ENCODE measurements around the gene ZFP36L1. TPM values are rescaled to one million over a fixed set of nuclear protein-coding genes. Genes with fewer than 3 reads are reported as not detected.

ZFP36L1 gene
- total RNA-seq, 1 donor from 2014 or later, result 884 TPM

DNA sequence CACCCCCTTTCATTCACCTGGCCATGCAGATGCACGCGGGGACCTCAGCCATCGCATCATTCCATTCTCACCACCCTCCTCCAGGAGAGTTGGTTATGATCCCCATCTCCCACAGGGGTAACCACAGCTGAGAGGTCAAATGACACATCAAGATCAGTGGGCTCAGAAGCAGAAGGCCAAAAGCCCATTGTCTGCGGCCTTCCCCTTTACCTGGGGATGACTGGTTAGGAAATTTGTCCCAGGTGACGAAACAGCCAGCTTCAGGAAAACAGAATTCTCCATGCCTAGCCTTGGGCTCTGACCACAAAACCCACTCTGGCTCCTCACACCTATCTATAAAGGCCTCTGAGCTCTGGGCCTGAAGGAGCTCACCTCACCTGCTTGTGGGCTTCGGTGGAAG, 36.1 kb downstream of the ZFP36L1 start:
- ChIA-PET CTCF (interaction anchor here (1.1 kb wide), 1 partner anchor 17 kb away, joined by 3 read pairs; no protein-coding TSS in a partner anchor), POLR2A (interaction anchor here (1.2 to 1.7 kb wide), 6 partner anchors 11 to 250 kb away, joined by 3 to 14 read pairs (median 4); partner anchors contain the start of gene ZFP36L1)
- DNase-seq (no peak), ATAC-seq (ENCODE audit: low read depth) (no peak)
- TF ChIP-seq CTCF (IDR thresholded peaks at IDR 0.05), result no peak
- intact Hi-C loops (cut with micrococcal nuclease), result loop anchor here (2.0 kb wide), 1 partner anchor 14 kb away; no protein-coding TSS in a partner anchor
- no peaks in the 10 kb centered on the region for H3K27me3 Mint-ChIP-seq
- H3K9me3 Mint-ChIP-seq, result no peaks in the 10 kb centered on the region
- H3K4me3 Mint-ChIP-seq, result no peak overlapping the region
- peaks cover 33% of the 10 kb centered on the region for H3K4me1 Mint-ChIP-seq
- no peaks in the 10 kb centered on the region for H3K36me3 Mint-ChIP-seq (ENCODE audit: low read depth)
- H3K27ac Mint-ChIP-seq, result no peak overlapping the region

- intact Hi-C loops (cut with micrococcal nuclease), result loop anchor here (2.0 kb wide), 1 partner anchor 13 kb away; no protein-coding TSS in a partner anchor
- no peak overlapping the region for H3K4me3 Mint-ChIP-seq
- peaks cover 33% of the 10 kb centered on the region for H3K4me1 Mint-ChIP-seq
- no peaks in the 10 kb centered on the region for H3K27me3 Mint-ChIP-seq
- DNase-seq (no peak), ATAC-seq (ENCODE audit: low read depth) (no peak)
- H3K27ac Mint-ChIP-seq, result peak overlapping the region; percentile 50
- H3K36me3 Mint-ChIP-seq (ENCODE audit: low read depth), result no peaks in the 10 kb centered on the region
- TF ChIP-seq CTCF (IDR thresholded peaks at IDR 0.05), result no peak
- POLR2A ChIA-PET, result interaction anchor here (0.6 to 1.3 kb wide), 4 partner anchors 10 to 70 kb away, joined by 3 to 5 read pairs (median 4); no protein-coding TSS in a partner anchor
- H3K9me3 Mint-ChIP-seq, result no peaks in the 10 kb centered on the region
- CTCF ChIA-PET, result no interaction called here
Observed at GRCh38 chr14:68756000-68756481, 36.8 kb downstream of the ZFP36L1 start.

DNA sequence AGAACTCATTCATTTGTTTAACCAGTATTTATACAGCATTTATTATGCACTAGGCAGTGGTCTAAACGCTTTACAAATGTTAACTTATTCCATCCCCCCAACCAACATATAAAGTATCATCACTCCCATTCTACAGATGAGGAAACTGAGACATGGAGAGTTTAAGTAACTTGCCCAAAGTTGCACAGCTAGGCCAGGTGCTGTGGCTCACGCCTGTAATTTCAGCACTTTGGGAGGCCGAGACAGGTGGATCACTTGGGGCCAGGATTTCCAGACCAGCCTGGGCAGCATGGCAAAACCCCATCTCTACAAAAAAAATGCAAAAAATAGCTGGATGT, 37.9 kb downstream of the ZFP36L1 start:
- POLR2A ChIA-PET, result no interaction called here
- Mint-ChIP-seq H3K36me3 (ENCODE audit: low read depth) (no peaks in the 10 kb centered on the region), H3K9me3 (no peaks in the 10 kb centered on the region), H3K27ac (no peak overlapping the region), H3K27me3 (no peaks in the 10 kb centered on the region), H3K4me3 (no peak overlapping the region), H3K4me1 (peaks cover 33% of the 10 kb centered on the region)
- no peak for DNase-seq
- no peak for TF ChIP-seq CTCF (IDR thresholded peaks at IDR 0.05)
- no peak for ATAC-seq (ENCODE audit: low read depth)
- intact Hi-C loops (cut with micrococcal nuclease), result no loop called here
- CTCF ChIA-PET, result no interaction called here

DNA sequence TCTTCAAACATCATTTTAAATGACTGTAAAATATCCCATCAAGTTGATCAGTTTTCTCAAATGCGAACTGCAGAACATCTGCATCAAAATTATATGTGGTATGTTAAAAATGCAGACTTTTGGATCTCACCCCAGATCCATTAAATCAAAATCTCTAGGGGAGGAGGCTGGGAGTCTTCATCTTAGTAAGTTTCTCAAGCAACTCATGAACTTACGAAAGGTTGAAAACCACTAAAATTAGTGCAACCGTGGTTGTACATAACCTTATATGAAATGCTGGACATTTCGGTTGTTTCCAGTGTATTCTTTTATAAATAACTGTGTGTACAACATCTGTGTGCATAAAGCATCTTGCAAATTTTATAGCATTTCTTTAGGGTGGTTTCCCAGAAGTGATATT, 39.2 kb downstream of the ZFP36L1 start:
- ChIA-PET CTCF (interaction anchor here (1.0 kb wide), 1 partner anchor 9 kb away, joined by 3 read pairs; no protein-coding TSS in a partner anchor), POLR2A (interaction anchor here (0.7 kb wide), 1 partner anchor 11 kb away, joined by 5 read pairs; no protein-coding TSS in a partner anchor)
- Mint-ChIP-seq H3K36me3 (ENCODE audit: low read depth) (no peaks in the 10 kb centered on the region), H3K4me3 (no peak overlapping the region), H3K27me3 (no peaks in the 10 kb centered on the region), H3K9me3 (no peaks in the 10 kb centered on the region), H3K4me1 (peaks cover 33% of the 10 kb centered on the region), H3K27ac (no peak overlapping the region)
- no peak for DNase-seq
- intact Hi-C loops (cut with micrococcal nuclease), result no loop called here
- no peak for TF ChIP-seq CTCF (IDR thresholded peaks at IDR 0.05)
- ATAC-seq (ENCODE audit: low read depth), result no peak

GRCh38 chr14:68752271-68753006, 40.4 kb downstream of the ZFP36L1 start:
- intact Hi-C loops (cut with micrococcal nuclease), result no loop called here
- TF ChIP-seq CTCF (IDR thresholded peaks at IDR 0.05), result no peak
- Mint-ChIP-seq H3K4me1 (peaks cover 23% of the 10 kb centered on the region), H3K27ac (no peak overlapping the region), H3K36me3 (ENCODE audit: low read depth) (no peaks in the 10 kb centered on the region), H3K27me3 (no peaks in the 10 kb centered on the region), H3K9me3 (no peaks in the 10 kb centered on the region), H3K4me3 (no peak overlapping the region)
- ATAC-seq (ENCODE audit: low read depth), result no peak
- ChIA-PET CTCF (interaction anchor here (0.7 kb wide), 1 partner anchor 213 kb away, joined by 3 read pairs; no protein-coding TSS in a partner anchor), POLR2A (interaction anchor here (0.7 to 1.2 kb wide), 2 partner anchors 41 kb away, joined by 3 to 4 read pairs; partner anchors contain the start of gene ZFP36L1)
- no peak for DNase-seq
